GM18498 (cell line): ENCODE data around the gene TAL2.
A peak's percentile ranks its signal among the peaks of the same experiment; 100 is the strongest.

Experiments used
- ATAC-seq: cut with Tn5 transposase; IDR thresholded peaks from one replicate; pipeline ENCODE4 v1.9.1; 2021; ENCODE audit warnings: mild to moderate bottlenecking, moderate library complexity; ENCODE audit not compliant: unreplicated experiment

Gene TAL2

GRCh38 chr9:105662184-105663104 lies at the start of gene TAL2:
TAL2 (plus strand) TSS chr9:105662457; CDS start chr9:105662497, 40 bp downstream.
- ATAC-seq: peak; percentile 91

GRCh38 chr9:105621001-105621400 lies 41.3 kb upstream of the TAL2 start:
- ATAC-seq: no peak

- no peak for ATAC-seq
Measured at GRCh38 chr9:105625088-105625487, 37.2 kb upstream of the TAL2 start.

GRCh38 chr9:105632807-105633206 lies 29.4 kb upstream of the TAL2 start:
- ATAC-seq: no peak

- no peak for ATAC-seq
Measured at GRCh38 chr9:105633411-105633810, 28.8 kb upstream of the TAL2 start.

- no peak for ATAC-seq
Measured at GRCh38 chr9:105636331-105636730, 25.9 kb upstream of the TAL2 start.

GRCh38 chr9:105637787-105638395 lies 24.4 kb upstream of the TAL2 start:
- no peak for ATAC-seq

GRCh38 chr9:105639936-105640335 lies 22.3 kb upstream of the TAL2 start:
- peak; percentile 86 for ATAC-seq

- no peak for ATAC-seq
Measured at GRCh38 chr9:105643795-105644194, 18.5 kb upstream of the TAL2 start.

- ATAC-seq: no peak
Measured at GRCh38 chr9:105646879-105647594, 15.2 kb upstream of the TAL2 start.

- ATAC-seq: no peak
Measured at GRCh38 chr9:105647595-105648349, 14.5 kb upstream of the TAL2 start.

GRCh38 chr9:105651806-105652205 lies 10.5 kb upstream of the TAL2 start:
- ATAC-seq: no peak

- ATAC-seq: peak; percentile 72
Measured at GRCh38 chr9:105656131-105656921, 5.9 kb upstream of the TAL2 start.

GRCh38 chr9:105658351-105658750 lies 3.9 kb upstream of the TAL2 start:
- no peak for ATAC-seq

- ATAC-seq: no peak
Measured at GRCh38 chr9:105661011-105661410, 1.2 kb upstream of the TAL2 start.

GRCh38 chr9:105663914-105664313 lies 1.7 kb downstream of the TAL2 start:
- no peak for ATAC-seq

- no peak for ATAC-seq
Measured at GRCh38 chr9:105667867-105668266, 5.6 kb downstream of the TAL2 start.

GRCh38 chr9:105670315-105670714 lies 8.1 kb downstream of the TAL2 start:
- ATAC-seq: no peak

GRCh38 chr9:105670775-105671174 lies 8.5 kb downstream of the TAL2 start:
- no peak for ATAC-seq

- peak; percentile 56 for ATAC-seq
Measured at GRCh38 chr9:105672711-105673234, 10.5 kb downstream of the TAL2 start.
